GM12878 (cell line): ENCODE measurements around the gene ANKRD6. TPM values are rescaled to one million over a fixed set of nuclear protein-coding genes. Genes with fewer than 3 reads are reported as not detected.

ENCODE experiments used
- ATAC-seq: fragments of 200-7000 bp; cut with Tn5 transposase; 3 replicates; pipeline ENCODE4 v1.9.1; 2020; ENCODE audit warnings: mild to moderate bottlenecking, moderate library complexity
- BruUV-seq: library from RNA; stranded (reverse); fragments of 400-500 nt; replicated peaks from 2 replicates; lab custom pipeline; 2021; lab: Mats Ljungman, UMichigan
- CTCF ChIA-PET: fragments of 300-600 bp; sonication (Branson Sonifier 250); formaldehyde crosslinking; extraction: SDS; loops from one replicate; lab custom pipeline; 2021; ENCODE audit warnings: inconsistent platforms; lab: Yijun Ruan, JAX
- POLR2A ChIA-PET: fragments of 350-600 bp; formaldehyde crosslinking; extraction: SDS; loops from one replicate; lab custom pipeline; 2021; ENCODE audit warnings: inconsistent platforms; lab: Charles Lee
- RAD21 ChIA-PET: fragments of 300-600 bp; sonication (Branson Sonifier 250); formaldehyde crosslinking; loops from one replicate; lab custom pipeline; 2023; ENCODE audit warnings: antibody characterized with exemption; ENCODE audit not compliant: unreplicated experiment; lab: Charles Lee
- SMC1A ChIA-PET: fragments of 300-600 bp; sonication (Branson Sonifier 250); formaldehyde crosslinking; loops from one replicate; lab custom pipeline; 2023; ENCODE audit not compliant: unreplicated experiment, uncharacterized antibody; lab: Charles Lee
- DNase-seq: peaks from one replicate; pipeline ENCODE4 v3.0.0-alpha.2; 2011; ENCODE audit warnings: low read depth, low spot score
- FAIRE-seq: peaks from 3 replicates; lab custom pipeline; 2011; peaks lifted over from hg19 to GRCh38; lab: Jason Lieb, UNC
- H2AFZ ChIP-seq: 2 replicates; pipeline ENCODE4 v1.6.0; 2011; ENCODE audit warnings: low read depth, low read length, control low read depth; ENCODE audit not compliant: control insufficient read depth
- H3K27ac ChIP-seq: 2 replicates; pipeline ENCODE4 v1.5.1; 2011; ENCODE audit warnings: control low read depth; ENCODE audit not compliant: control insufficient read depth, insufficient read depth
- H3K27me3 ChIP-seq, 2 experiments: replicated peaks in 1 of 2; 2 replicates each; pipeline versions ENCODE4 v1.6.0 to v1.6.1; 2011; ENCODE audit warnings: low read length in 1 of 2; ENCODE audit not compliant: control insufficient read depth in 2 of 2, insufficient read depth in 2 of 2
- H3K36me3 ChIP-seq, 2 experiments: 2 replicates each; pipeline ENCODE4 v1.5.1; 2011; ENCODE audit warnings: low read length in 1 of 2; ENCODE audit not compliant: control insufficient read depth in 2 of 2, insufficient read depth in 2 of 2
- H3K4me1 ChIP-seq: 2 replicates; pipeline ENCODE4 v1.6.1; 2011; ENCODE audit warnings: mild to moderate bottlenecking, low read length, moderate library complexity, mixed read lengths; ENCODE audit not compliant: control insufficient read depth, insufficient read depth
- H3K4me2 ChIP-seq: 2 replicates; pipeline ENCODE4 v1.6.0; 2011; ENCODE audit warnings: control low read depth; ENCODE audit not compliant: control insufficient read depth, insufficient read depth
- H3K4me3 ChIP-seq: fragments of 200-600 bp; sonication (generic); 2 replicates; pipeline ENCODE4 v1.5.1; 2016
- H3K79me2 ChIP-seq: 2 replicates; pipeline ENCODE4 v1.6.0; 2011; ENCODE audit warnings: low read length; ENCODE audit not compliant: control insufficient read depth, insufficient read depth
- H3K9ac ChIP-seq: 2 replicates; pipeline ENCODE4 v1.8.0; 2011; ENCODE audit warnings: low read length, control low read depth, mixed read lengths; ENCODE audit not compliant: control insufficient read depth, insufficient read depth
- H3K9me3 ChIP-seq: replicated peaks from 3 replicates; pipeline ENCODE4 v1.5.1; 2011; ENCODE audit warnings: mild to moderate bottlenecking, low read length; ENCODE audit not compliant: control insufficient read depth, insufficient read depth
- H4K20me1 ChIP-seq: 2 replicates; pipeline ENCODE4 v1.6.0; 2011; ENCODE audit not compliant: control insufficient read depth, insufficient read depth
- CEBPB ChIP-seq, 2 experiments: fragments of 150-350 bp in 1 of 2; IDR thresholded peaks; 2 replicates each; pipeline ENCODE4 v1.6.1; 2012 to 2014; ENCODE audit warnings: low read depth in 2 of 2, low read length in 2 of 2, borderline replicate concordance in 1 of 2, inconsistent platforms in 1 of 2
- HDAC2 ChIP-seq: fragments of 200-600 bp; sonication (generic); IDR thresholded peaks from 2 replicates; pipeline ENCODE4 v1.6.1; 2017
- LARP7 ChIP-seq: fragments of 450-650 bp; IDR thresholded peaks from 2 replicates; pipeline ENCODE4 v1.6.1; 2017; ENCODE audit warnings: mild to moderate bottlenecking
- MEF2A ChIP-seq: IDR thresholded peaks from 2 replicates; pipeline ENCODE4 v1.6.1; 2011; ENCODE audit warnings: low read depth, mild to moderate bottlenecking, low read length, moderate library complexity; ENCODE audit not compliant: insufficient read depth
- NBN ChIP-seq: fragments of 450-650 bp; IDR thresholded peaks from 2 replicates; pipeline ENCODE4 v1.6.1; 2016
- NRF1 ChIP-seq: conservative IDR thresholded peaks from 2 replicates; pipeline ENCODE4 v1.6.1; 2011; ENCODE audit warnings: mild to moderate bottlenecking, low read depth, low read length, improper control_type of control experiment
- POLR2AphosphoS2 ChIP-seq: IDR thresholded peaks from 2 replicates; pipeline ENCODE4 v1.6.1; 2011; ENCODE audit warnings: low read depth, mild to moderate bottlenecking, low read length, improper control_type of control experiment, moderate library complexity
- RCOR1 ChIP-seq: conservative IDR thresholded peaks from 2 replicates; pipeline ENCODE4 v1.6.1; 2012; ENCODE audit warnings: low read depth, low read length, improper control_type of control experiment
- SP1 ChIP-seq: IDR thresholded peaks from one replicate; pipeline ENCODE4 v1.6.1; 2011; ENCODE audit warnings: low read depth, low read length
- STAT1 ChIP-seq: fragments of 450-650 bp; conservative IDR thresholded peaks from 2 replicates; pipeline ENCODE4 v1.6.1; 2014; ENCODE audit warnings: antibody characterized with exemption, mild to moderate bottlenecking
- SUPT20H ChIP-seq: IDR thresholded peaks from 2 replicates; pipeline ENCODE4 v1.6.1; 2011; ENCODE audit warnings: low read depth, mild to moderate bottlenecking, low read length, moderate library complexity, borderline replicate concordance; ENCODE audit not compliant: control insufficient read depth
- TBL1XR1 ChIP-seq: IDR thresholded peaks from 2 replicates; pipeline ENCODE4 v1.6.1; 2012; ENCODE audit warnings: low read depth, low read length, improper control_type of control experiment
- YBX1 ChIP-seq: fragments of 450-650 bp; IDR thresholded peaks from 2 replicates; pipeline ENCODE4 v1.6.1; 2016; ENCODE audit warnings: antibody characterized with exemption
- YY1 ChIP-seq: IDR thresholded peaks from 2 replicates; pipeline ENCODE4 v1.6.1; 2011; ENCODE audit warnings: low read depth, mild to moderate bottlenecking, low read length
- ZNF384 ChIP-seq: IDR thresholded peaks from 2 replicates; pipeline ENCODE4 v1.6.1; 2012; ENCODE audit warnings: low read depth, mild to moderate bottlenecking, low read length, improper control_type of control experiment, borderline replicate concordance
- ZZZ3 ChIP-seq: IDR thresholded peaks from 2 replicates; pipeline ENCODE4 v1.6.1; 2011; ENCODE audit warnings: low read depth; ENCODE audit not compliant: control insufficient read depth, insufficient read length
- WGBS: methylation state at CpG from one replicate; pipeline ENCODE4 v1.1.6; 2016; ENCODE audit warnings: low lambda C conversion rate; ENCODE audit not compliant: insufficient replicate concordance, insufficient coverage; ENCODE audit errors: missing lambda C conversion rate; 5-methylcytosine and 5-hydroxymethylcytosine counted together
- in situ Hi-C: fragments of 300-500 bp; cut with MboI; formaldehyde crosslinking; loops from 9 replicates; pipeline ENCODE4 v1.14.3; 2018; ENCODE audit warnings: mixed read lengths
- intact Hi-C: fragments of 100-400 bp; cut with micrococcal nuclease; formaldehyde crosslinking; loops from one replicate; pipeline ENCODE4 v1.14.2; 2022; ENCODE audit not compliant: unreplicated experiment
- polyA plus RNA-seq, 11 experiments: library from polyadenylated mRNA; depleted of rRNA in 4 of 11; unstranded in 6 of 11; stranded (reverse) in 5 of 11; fragments of >200 nt; fragmentation: Nextera tagmentation in 4 of 11; fragmentation: Illumina TruSeq in 1 of 11; extraction: Ambion mirVana in 4 of 11; extraction: Trizol in 1 of 11; gene quantifications; 1 replicate in 1 of 11; 2 replicates in 10 of 11; pipeline versions ENCODE4 v1.2.1 to v1.2.3, GENCODE V29; 2011 to 2016; ENCODE audit warnings: inconsistent platforms in 2 of 11, missing spikeins in 2 of 11, low read depth in 1 of 11
- total RNA-seq, 4 experiments: library from RNA; depleted of rRNA in 3 of 4; stranded (reverse); fragments of >200 nt in 3 of 4; fragmentation: Illumina TruSeq in 1 of 4; extraction: Trizol in 1 of 4; gene quantifications; 2 replicates each; pipeline versions ENCODE4 v1.2.1 to v1.2.3, GENCODE V29; 2013 to 2021
- TF ChIP-seq, protein P1 (sequence below): fragments of 450-650 bp; IDR thresholded peaks from 2 replicates; pipeline ENCODE4 v1.6.1; 2017; ENCODE audit warnings: antibody characterized with exemption, mild to moderate bottlenecking, moderate library complexity
- TF ChIP-seq, protein P2 (sequence below): IDR thresholded peaks from 2 replicates; pipeline ENCODE4 v1.6.1; 2012; ENCODE audit warnings: low read length, inconsistent platforms

Gene ANKRD6
- total and polyA plus RNA-seq, 10 of the 15 experiments (the other 5 are each of a cell fraction or from before 2014, with no cell fraction given), result 0.03 to 0.90 (median 0.38) TPM

DNA sequence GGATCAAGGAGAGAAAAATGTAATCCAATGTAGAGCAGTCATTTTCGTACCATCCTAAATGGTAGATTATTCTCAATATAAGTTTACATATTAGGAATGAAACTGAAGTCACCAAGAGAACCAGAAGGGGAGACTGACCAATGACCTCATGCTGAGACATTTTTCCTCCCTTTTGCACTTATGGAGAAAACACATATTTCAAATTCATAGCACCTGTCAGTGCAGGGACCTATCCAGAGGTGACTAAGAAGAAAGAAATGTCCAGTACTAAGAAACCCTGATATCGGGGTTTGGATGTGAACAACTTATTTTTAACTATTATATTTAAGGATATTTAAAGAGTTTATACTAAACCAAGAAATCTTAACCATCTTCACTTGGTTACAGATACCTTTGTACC, 222.2 kb downstream of the ANKRD6 start:
- Histone ChIP-seq H3K4me2 (no peak overlapping the region), H2AFZ (no peak overlapping the region)
- in situ Hi-C loops, result no loop called here
- no peak for TF ChIP-seq NRF1
- no peak for TF ChIP-seq TBL1XR1
- TF ChIP-seq SP1, result no peak
- TF ChIP-seq ZZZ3, result no peak
- TF ChIP-seq CEBPB (IDR thresholded peaks at IDR 0.05; ENCODE audit: borderline replicate concordance in 1 of 2, low read depth in 2 of 2, low read length in 2 of 2), result no peak
- TF ChIP-seq YBX1, result no peak
- no peak for TF ChIP-seq HDAC2
- no peak for TF ChIP-seq NBN
- no peak for TF ChIP-seq RCOR1
- no peak for TF ChIP-seq SUPT20H
- TF ChIP-seq MEF2A, result no peak
- TF ChIP-seq, protein P1, sequence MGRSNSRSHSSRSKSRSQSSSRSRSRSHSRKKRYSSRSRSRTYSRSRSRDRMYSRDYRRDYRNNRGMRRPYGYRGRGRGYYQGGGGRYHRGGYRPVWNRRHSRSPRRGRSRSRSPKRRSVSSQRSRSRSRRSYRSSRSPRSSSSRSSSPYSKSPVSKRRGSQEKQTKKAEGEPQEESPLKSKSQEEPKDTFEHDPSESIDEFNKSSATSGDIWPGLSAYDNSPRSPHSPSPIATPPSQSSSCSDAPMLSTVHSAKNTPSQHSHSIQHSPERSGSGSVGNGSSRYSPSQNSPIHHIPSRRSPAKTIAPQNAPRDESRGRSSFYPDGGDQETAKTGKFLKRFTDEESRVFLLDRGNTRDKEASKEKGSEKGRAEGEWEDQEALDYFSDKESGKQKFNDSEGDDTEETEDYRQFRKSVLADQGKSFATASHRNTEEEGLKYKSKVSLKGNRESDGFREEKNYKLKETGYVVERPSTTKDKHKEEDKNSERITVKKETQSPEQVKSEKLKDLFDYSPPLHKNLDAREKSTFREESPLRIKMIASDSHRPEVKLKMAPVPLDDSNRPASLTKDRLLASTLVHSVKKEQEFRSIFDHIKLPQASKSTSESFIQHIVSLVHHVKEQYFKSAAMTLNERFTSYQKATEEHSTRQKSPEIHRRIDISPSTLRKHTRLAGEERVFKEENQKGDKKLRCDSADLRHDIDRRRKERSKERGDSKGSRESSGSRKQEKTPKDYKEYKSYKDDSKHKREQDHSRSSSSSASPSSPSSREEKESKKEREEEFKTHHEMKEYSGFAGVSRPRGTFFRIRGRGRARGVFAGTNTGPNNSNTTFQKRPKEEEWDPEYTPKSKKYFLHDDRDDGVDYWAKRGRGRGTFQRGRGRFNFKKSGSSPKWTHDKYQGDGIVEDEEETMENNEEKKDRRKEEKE, result no peak
- no peak for TF ChIP-seq POLR2AphosphoS2
- no peak for TF ChIP-seq STAT1
- TF ChIP-seq, protein P2, sequence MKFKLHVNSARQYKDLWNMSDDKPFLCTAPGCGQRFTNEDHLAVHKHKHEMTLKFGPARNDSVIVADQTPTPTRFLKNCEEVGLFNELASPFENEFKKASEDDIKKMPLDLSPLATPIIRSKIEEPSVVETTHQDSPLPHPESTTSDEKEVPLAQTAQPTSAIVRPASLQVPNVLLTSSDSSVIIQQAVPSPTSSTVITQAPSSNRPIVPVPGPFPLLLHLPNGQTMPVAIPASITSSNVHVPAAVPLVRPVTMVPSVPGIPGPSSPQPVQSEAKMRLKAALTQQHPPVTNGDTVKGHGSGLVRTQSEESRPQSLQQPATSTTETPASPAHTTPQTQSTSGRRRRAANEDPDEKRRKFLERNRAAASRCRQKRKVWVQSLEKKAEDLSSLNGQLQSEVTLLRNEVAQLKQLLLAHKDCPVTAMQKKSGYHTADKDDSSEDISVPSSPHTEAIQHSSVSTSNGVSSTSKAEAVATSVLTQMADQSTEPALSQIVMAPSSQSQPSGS, result no peak
- no peak for TF ChIP-seq ZNF384
- no peak for TF ChIP-seq LARP7
- TF ChIP-seq YY1, result no peak
- TF ChIP-seq, all 136 proteins: peak for 0
- RAD21 ChIA-PET, result no interaction called here
- H3K4me3 ChIP-seq, result no peak overlapping the region
- H3K27ac ChIP-seq, result no peak overlapping the region
- FAIRE-seq (no peak), DNase-seq (no peak), ATAC-seq (no peak)
- no peak overlapping the region for H3K9ac ChIP-seq
- BruUV-seq, result no TSS peak
- no peaks in the 10 kb centered on the region for H3K4me1 ChIP-seq
- POLR2A ChIA-PET, result interaction anchor here (0.6 kb wide), 1 partner anchor 357 kb away, joined by 3 read pairs; no protein-coding TSS in a partner anchor
- no peaks in the 10 kb centered on the region for H4K20me1 ChIP-seq
- intact Hi-C loops, result no loop called here
- SMC1A ChIA-PET, result no interaction called here
- CTCF ChIA-PET, result interaction anchor here (1.3 kb wide), 1 partner anchor 9 kb away, joined by 3 read pairs; no protein-coding TSS in a partner anchor
- H3K27me3 ChIP-seq, result no peaks in the 10 kb centered on the region
- WGBS, result 93% methylated on average over 2 of the region's 2 CpGs
- H3K9me3 ChIP-seq, result no peaks in the 10 kb centered on the region
- H3K79me2 ChIP-seq, result no peaks in the 10 kb centered on the region
- H3K36me3 ChIP-seq, result peaks cover 15 to 19% of the 10 kb centered on the region in 2 experiments
